H1 (cell line): Measurements from ENCODE around the gene KCNRG. TPM values are rescaled to one million over a fixed set of nuclear protein-coding genes. Genes with fewer than 3 reads are reported as not detected.

Experiments used
- CTCF ChIA-PET: fragments of 300-600 bp; sonication (Branson Sonifier 250); formaldehyde crosslinking; loops from one replicate; lab custom pipeline; 2021; ENCODE audit not compliant: partially characterized antibody; lab: Charles Lee
- POLR2A ChIA-PET: fragments of 300-600 bp; sonication (Branson Sonifier 250); formaldehyde crosslinking; loops from one replicate; lab custom pipeline; 2021; ENCODE audit warnings: inconsistent platforms; ENCODE audit not compliant: partially characterized antibody; lab: Charles Lee
- DNase-seq, 2 experiments: peaks; one replicate each; pipeline versions ENCODE4 v3.0.0 to v3.0.0-alpha.2; 2010 to 2022; ENCODE audit warnings: low spot score in 2 of 2, low read depth in 1 of 2, mixed read lengths in 1 of 2
- FAIRE-seq: peaks from 2 replicates; lab custom pipeline; 2011; peaks lifted over from hg19 to GRCh38; lab: Jason Lieb, UNC
- H2AFZ ChIP-seq: 2 replicates; pipeline ENCODE4 v1.8.1; 2012; ENCODE audit warnings: low read length, inconsistent platforms
- H2AK5ac ChIP-seq: 2 replicates; pipeline ENCODE4 v1.6.1; 2013; ENCODE audit warnings: low read depth, low read length
- H2BK120ac ChIP-seq: replicated peaks from 2 replicates; pipeline ENCODE3; 2013; ENCODE audit warnings: low read depth, low read length, inconsistent platforms
- H2BK12ac ChIP-seq: 2 replicates; pipeline ENCODE4 v1.6.1; 2013; ENCODE audit warnings: low read depth, low read length
- H2BK15ac ChIP-seq: 2 replicates; pipeline ENCODE4 v1.6.1; 2013; ENCODE audit warnings: low read length
- H2BK20ac ChIP-seq: 2 replicates; pipeline ENCODE4 v1.6.1; 2013; ENCODE audit warnings: low read length
- H2BK5ac ChIP-seq: 2 replicates; pipeline ENCODE4 v1.6.1; 2013; ENCODE audit warnings: low read depth, low read length
- H3K14ac ChIP-seq: 2 replicates; pipeline ENCODE4 v1.6.1; 2013; ENCODE audit warnings: inconsistent platforms; ENCODE audit not compliant: insufficient read length
- H3K18ac ChIP-seq: 2 replicates; pipeline ENCODE4 v1.6.1; 2013; ENCODE audit warnings: low read length; ENCODE audit errors: extremely low read depth
- H3K23ac ChIP-seq: 2 replicates; pipeline ENCODE4 v1.6.1; 2013; ENCODE audit warnings: inconsistent platforms; ENCODE audit not compliant: insufficient read length
- H3K23me2 ChIP-seq: 2 replicates; pipeline ENCODE4 v1.6.1; 2013; ENCODE audit warnings: low read depth, low read length
- H3K27ac ChIP-seq: 2 replicates; pipeline ENCODE4 v1.6.1; 2011; ENCODE audit warnings: low read depth, low read length, inconsistent platforms
- H3K27me3 ChIP-seq, 4 experiments: replicated peaks in 1 of 4; 1 replicate in 1 of 4; 2 replicates in 3 of 4; pipeline versions ENCODE4 v1.6.1 to v1.8.1; 2011 to 2013; ENCODE audit warnings: low read length in 3 of 4, mild to moderate bottlenecking in 3 of 4, inconsistent platforms in 2 of 4, mixed read lengths in 2 of 4, moderate library complexity in 1 of 4; ENCODE audit not compliant: control insufficient read depth in 3 of 4, insufficient read depth in 3 of 4; ENCODE audit errors: extremely low read depth in 1 of 4
- H3K36me3 ChIP-seq, 4 experiments: 2 replicates each; pipeline versions ENCODE4 v1.6.1 to v1.8.1; 2011 to 2013; ENCODE audit warnings: mild to moderate bottlenecking in 4 of 4, low read length in 3 of 4, moderate library complexity in 2 of 4, control low read depth in 1 of 4, inconsistent platforms in 1 of 4; ENCODE audit not compliant: insufficient read depth in 4 of 4, control insufficient read depth in 2 of 4
- H3K4ac ChIP-seq: replicated peaks from 2 replicates; pipeline ENCODE3; 2013; ENCODE audit warnings: low read length, low read depth, mixed read lengths, inconsistent platforms; ENCODE audit not compliant: insufficient read length
- H3K4me1 ChIP-seq, 4 experiments: replicated peaks in 1 of 4; 1 replicate in 1 of 4; 2 replicates in 3 of 4; pipeline versions ENCODE4 v1.6.1 to v1.8.1; 2011 to 2013; ENCODE audit warnings: low read length in 3 of 4, inconsistent platforms in 2 of 4, mixed read lengths in 1 of 4; ENCODE audit not compliant: insufficient read depth in 4 of 4, control insufficient read depth in 3 of 4
- H3K4me2 ChIP-seq, 2 experiments: 2 replicates each; pipeline versions ENCODE4 v1.6.1 to v1.8.1; 2011 to 2013; ENCODE audit warnings: low read depth in 2 of 2, low read length in 2 of 2, control low read depth in 1 of 2, inconsistent platforms in 1 of 2, mild to moderate bottlenecking in 1 of 2; ENCODE audit not compliant: insufficient read depth in 1 of 2
- H3K4me3 ChIP-seq, 4 experiments: fragments of 200-600, 300-600 bp in 1 of 4; sonication (generic), shearing (Covaris generic), sonication (Bioruptor Twin) in 1 of 4; 2 replicates each; pipeline versions ENCODE4 v1.5.1 to v1.8.1; 2011 to 2016; ENCODE audit warnings: low read length in 4 of 4, low read depth in 3 of 4, control low read depth in 2 of 4, inconsistent platforms in 2 of 4, mild to moderate bottlenecking in 2 of 4, mixed read lengths in 1 of 4, moderate library complexity in 1 of 4; ENCODE audit not compliant: insufficient read depth in 2 of 4; ENCODE audit errors: extremely low read depth in 1 of 4
- H3K56ac ChIP-seq: replicated peaks from 2 replicates; pipeline ENCODE3; 2013; ENCODE audit warnings: low read depth, mild to moderate bottlenecking, mixed read lengths, low read length, inconsistent platforms; ENCODE audit not compliant: insufficient read length
- H3K79me1 ChIP-seq: 2 replicates; pipeline ENCODE4 v1.6.1; 2013; ENCODE audit warnings: low read depth, low read length, control low read depth
- H3K79me2 ChIP-seq, 2 experiments: 2 replicates each; pipeline versions ENCODE4 v1.6.1 to v1.8.1; 2012 to 2013; ENCODE audit warnings: low read length in 2 of 2, mild to moderate bottlenecking in 2 of 2, inconsistent platforms in 1 of 2; ENCODE audit not compliant: insufficient read depth in 2 of 2, control insufficient read depth in 1 of 2
- H3K9ac ChIP-seq, 4 experiments: replicated peaks in 1 of 4; 1 replicate in 1 of 4; 2 replicates in 3 of 4; pipeline versions ENCODE4 v1.6.1 to v1.8.1; 2011 to 2013; ENCODE audit warnings: low read depth in 3 of 4, low read length in 3 of 4, control low read depth in 2 of 4, mild to moderate bottlenecking in 2 of 4, moderate library complexity in 2 of 4, inconsistent platforms in 1 of 4; ENCODE audit errors: extremely low read depth in 1 of 4
- H3K9me3 ChIP-seq, 2 experiments: 2 replicates each; pipeline versions ENCODE4 v1.6.1 to v1.8.1; 2012 to 2013; ENCODE audit warnings: mild to moderate bottlenecking in 2 of 2, moderate library complexity in 2 of 2, control low read depth in 1 of 2, inconsistent platforms in 1 of 2, low read depth in 1 of 2, low read length in 1 of 2, mixed read lengths in 1 of 2; ENCODE audit not compliant: insufficient read depth in 2 of 2
- H4K20me1 ChIP-seq, 2 experiments: replicated peaks in 1 of 2; 2 replicates each; pipeline versions ENCODE3 to v1.8.1; 2011 to 2013; ENCODE audit warnings: inconsistent platforms in 2 of 2, low read length in 2 of 2, mild to moderate bottlenecking in 1 of 2; ENCODE audit not compliant: insufficient read depth in 2 of 2, control insufficient read depth in 1 of 2
- H4K5ac ChIP-seq: 2 replicates; pipeline ENCODE4 v1.6.1; 2013; ENCODE audit warnings: low read length, low read depth, mixed read lengths, inconsistent platforms; ENCODE audit not compliant: insufficient read length
- H4K8ac ChIP-seq: 2 replicates; pipeline ENCODE4 v1.8.0; 2013; ENCODE audit warnings: mild to moderate bottlenecking, moderate library complexity, low read length, inconsistent platforms; ENCODE audit not compliant: insufficient read depth; ENCODE audit errors: extremely low read depth
- H4K91ac ChIP-seq: replicated peaks from 2 replicates; pipeline ENCODE3; 2013; ENCODE audit warnings: low read length, mixed read lengths, inconsistent platforms; ENCODE audit not compliant: insufficient read length
- WGBS, 2 experiments: shearing (Covaris generic) in 1 of 2; methylation state at CpG; one replicate each; pipeline versions ENCODE4 v1.1.6 to v1.1.7; 2013 to 2015; ENCODE audit warnings: low lambda C conversion rate in 2 of 2, mixed read lengths in 2 of 2, inconsistent platforms in 1 of 2, low coverage in 1 of 2, missing lambda C conversion rate in 1 of 2; ENCODE audit not compliant: insufficient replicate concordance in 2 of 2, insufficient coverage in 1 of 2, insufficient read length in 1 of 2; ENCODE audit errors: extremely low coverage in 1 of 2, missing lambda C conversion rate in 1 of 2; 5-methylcytosine and 5-hydroxymethylcytosine counted together
- polyA plus RNA-seq, 7 experiments: library from polyadenylated mRNA; depleted of rRNA in 3 of 7; stranded (reverse) in 5 of 7; unstranded in 2 of 7; fragments of >200 nt in 5 of 7; fragments of 200-250 nt in 2 of 7; gene quantifications; 1 replicate in 5 of 7; 2 replicates in 1 of 7; 4 replicates in 1 of 7; pipeline versions ENCODE4 v1.2.1 to v1.2.3, GENCODE V29; 2011 to 2013; ENCODE audit warnings: missing spikeins in 2 of 7, mixed read lengths in 2 of 7
- total RNA-seq: library from RNA; stranded (reverse); fragmentation: NEBNext Ultra II Directional; extraction: Animal tissue kit (Norgen Biotek cat#: 25700); gene quantifications from 2 replicates; pipeline ENCODE4 v1.2.1, GENCODE V29; 2021

KCNRG gene
- total and polyA plus RNA-seq, 2 of the 8 experiments (the other 6 are each of a cell fraction or from before 2014, with no cell fraction given) = 0.65 to 1.2 TPM

DNA sequence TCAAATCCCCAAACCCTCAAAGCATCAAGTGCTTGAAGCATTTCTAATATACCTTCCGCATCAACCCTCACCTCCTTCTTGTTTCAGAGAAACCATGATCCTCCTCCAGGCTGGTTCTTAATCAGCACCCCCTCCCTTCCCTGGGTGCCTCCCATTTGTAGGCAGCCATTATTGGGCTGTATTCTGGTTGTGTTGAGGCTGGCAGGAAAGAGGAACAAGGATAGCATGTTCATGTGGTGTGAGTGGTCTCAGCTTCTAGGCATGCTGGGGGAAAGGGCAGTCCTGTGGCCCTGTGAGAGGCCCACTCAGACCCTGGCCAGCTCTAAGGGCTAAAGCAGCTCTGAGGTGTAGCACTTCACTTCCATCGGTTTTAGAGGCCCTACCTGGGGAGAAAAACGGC lies 37.3 kb upstream of the KCNRG start:
- CTCF ChIA-PET = interaction anchor here (0.5 to 5.9 kb wide), 15 partner anchors 12 to 991 kb away, joined by 3 to 72 read pairs (median 5); partner anchors contain the start of gene TRIM13
- no peak for FAIRE-seq

More for the DNA sequence above, 37.3 kb upstream of the KCNRG start:
- Histone ChIP-seq H3K9me3 (no peaks in the 10 kb centered on the region), H3K23ac (no peak overlapping the region), H4K5ac (no peak overlapping the region), H4K20me1 (no peaks in the 10 kb centered on the region), H2AK5ac (no peak overlapping the region), H2AFZ (peak overlapping the region; percentile 71; the same call in 1 of the 2 replicates), H2BK15ac (no peak overlapping the region), H3K56ac (no peak overlapping the region), H3K23me2 (no peaks in the 10 kb centered on the region), H3K4me3 (no peak overlapping the region), H3K36me3 (no peaks in the 10 kb centered on the region), H2BK12ac (no peak overlapping the region), H3K4ac (no peak overlapping the region), H3K9ac (no peak overlapping the region), H3K14ac (no peak overlapping the region), H3K27ac (no peak overlapping the region), H3K27me3 (no peaks in the 10 kb centered on the region), H2BK120ac (no peak overlapping the region), H3K18ac (no peak overlapping the region), H4K91ac (no peak overlapping the region), H3K79me2 (no peaks in the 10 kb centered on the region), H3K79me1 (no peaks in the 10 kb centered on the region), H2BK5ac (no peak overlapping the region), H3K4me2 (no peak overlapping the region), H2BK20ac (no peak overlapping the region), H4K8ac (no peak overlapping the region), H3K4me1 (no peaks in the 10 kb centered on the region)
- no peak for DNase-seq
- 77% methylated on average over 3 of the region's 3 CpGs; no CpG with 5 or more reads in 1 of the 2 experiments for WGBS, 2 experiments
- POLR2A ChIA-PET = no interaction called here
